GM19324 (cell line): ENCODE data around the gene MMP21.
A peak's percentile ranks its signal among the peaks of the same experiment; 100 is the strongest.

Experiments used
- ATAC-seq: cut with Tn5 transposase; IDR thresholded peaks from one replicate; pipeline ENCODE4 v1.9.1; 2021; ENCODE audit warnings: mild to moderate bottlenecking, moderate library complexity; ENCODE audit not compliant: unreplicated experiment, low FRiP score

MMP21 gene

DNA sequence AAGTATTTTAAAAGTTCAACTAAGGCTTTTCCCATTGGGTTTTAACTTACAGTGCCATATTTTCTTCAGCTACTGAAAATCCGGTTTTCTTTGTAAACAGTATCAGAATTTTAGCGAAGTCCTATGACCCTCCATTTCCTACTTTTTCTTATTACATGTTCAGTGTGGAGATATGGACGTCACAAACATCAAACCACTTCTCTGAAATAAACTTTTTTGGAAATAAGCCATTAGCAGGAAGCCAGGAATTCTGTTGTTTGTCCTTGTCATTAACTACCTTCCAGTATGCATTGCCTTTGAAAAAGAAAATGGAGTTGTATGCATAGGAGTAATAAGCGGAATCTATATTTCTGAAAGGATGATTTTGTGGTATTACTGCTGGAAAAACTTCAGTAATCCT lies 9.1 kb downstream of the MMP21 start:
- no peak for ATAC-seq

GRCh38 chr10:125765835-125766234 lies 9.8 kb downstream of the MMP21 start:
- ATAC-seq, result no peak

GRCh38 chr10:125762692-125763648 lies 12.7 kb downstream of the MMP21 start:
- ATAC-seq, result no peak

GRCh38 chr10:125761961-125762360 lies 13.7 kb downstream of the MMP21 start:
- ATAC-seq, result no peak

DNA sequence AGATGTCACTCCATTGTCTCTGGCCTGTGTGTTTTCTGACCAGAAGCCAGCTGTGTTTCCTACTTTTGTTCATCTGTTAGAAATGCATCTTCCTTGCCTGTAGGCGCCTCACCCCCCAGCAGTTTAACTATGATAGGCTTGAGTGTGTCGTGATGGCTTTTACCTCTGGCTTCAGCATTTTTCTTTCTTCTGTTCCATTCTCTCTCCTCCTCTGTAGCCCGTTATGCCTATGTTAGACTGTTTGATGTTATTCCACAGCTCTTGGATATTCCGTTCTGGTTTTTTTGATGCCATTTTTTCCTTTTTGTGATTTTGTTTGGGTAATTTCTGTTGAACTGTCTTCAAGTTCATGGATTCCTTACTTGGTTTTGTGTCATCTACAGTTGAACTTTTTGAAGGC lies 17.9 kb downstream of the MMP21 start:
- no peak for ATAC-seq

DNA sequence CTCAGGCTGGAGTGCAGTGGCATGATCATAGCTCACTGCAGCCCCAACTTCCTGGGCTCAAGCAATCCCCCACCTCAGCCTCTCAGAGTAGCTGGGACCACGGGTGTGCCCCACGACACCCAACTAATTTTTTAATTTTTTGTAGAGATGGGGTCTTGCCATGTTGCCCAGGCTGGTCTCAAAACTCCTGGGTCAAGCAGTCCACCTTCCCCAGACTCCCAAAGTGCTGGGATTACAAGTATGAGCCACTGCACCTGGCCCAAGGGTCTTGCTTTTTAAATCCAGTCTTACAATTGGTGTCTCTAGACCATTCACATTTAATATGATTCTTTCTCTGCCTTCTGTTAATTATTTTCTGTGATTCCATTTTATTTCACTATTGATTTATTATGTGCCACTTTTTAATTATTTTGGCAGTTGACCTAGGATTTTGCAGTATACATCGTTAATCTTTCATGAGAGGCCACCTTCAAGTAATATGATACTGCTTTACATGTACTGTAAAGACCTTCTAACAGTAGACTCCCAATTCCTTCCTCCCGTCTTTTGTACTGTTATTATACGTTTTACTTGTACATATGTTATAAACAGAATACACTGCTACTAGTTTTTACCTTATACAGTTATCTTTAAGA lies 18.7 kb downstream of the MMP21 start:
- ATAC-seq, result no peak

DNA sequence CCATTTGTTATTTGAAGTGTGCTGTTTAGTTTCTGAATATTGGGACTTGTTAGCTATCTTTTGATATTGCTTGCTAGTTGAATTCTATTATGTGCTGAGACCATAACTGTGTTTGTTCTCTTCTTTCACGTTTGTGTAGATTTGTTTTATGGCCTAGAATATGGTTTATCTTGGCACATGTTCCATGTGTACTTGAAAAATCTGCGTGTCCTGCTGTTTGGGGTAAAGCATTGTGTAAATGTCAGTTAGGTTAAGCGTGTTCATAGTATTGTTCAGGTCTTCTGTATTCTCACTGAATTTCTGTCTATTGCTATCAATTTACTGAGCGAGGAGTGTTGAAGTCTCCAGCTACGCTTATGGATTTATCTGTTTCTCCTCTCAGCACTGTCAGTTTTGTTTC lies 19.4 kb downstream of the MMP21 start:
- ATAC-seq, result no peak

- ATAC-seq, result no peak
Measured at GRCh38 chr10:125747417-125747816, 28.2 kb downstream of the MMP21 start.

GRCh38 chr10:125744909-125745308 lies 30.7 kb downstream of the MMP21 start:
- no peak for ATAC-seq

- ATAC-seq, result no peak
Measured at GRCh38 chr10:125742465-125742864, 33.2 kb downstream of the MMP21 start.

DNA sequence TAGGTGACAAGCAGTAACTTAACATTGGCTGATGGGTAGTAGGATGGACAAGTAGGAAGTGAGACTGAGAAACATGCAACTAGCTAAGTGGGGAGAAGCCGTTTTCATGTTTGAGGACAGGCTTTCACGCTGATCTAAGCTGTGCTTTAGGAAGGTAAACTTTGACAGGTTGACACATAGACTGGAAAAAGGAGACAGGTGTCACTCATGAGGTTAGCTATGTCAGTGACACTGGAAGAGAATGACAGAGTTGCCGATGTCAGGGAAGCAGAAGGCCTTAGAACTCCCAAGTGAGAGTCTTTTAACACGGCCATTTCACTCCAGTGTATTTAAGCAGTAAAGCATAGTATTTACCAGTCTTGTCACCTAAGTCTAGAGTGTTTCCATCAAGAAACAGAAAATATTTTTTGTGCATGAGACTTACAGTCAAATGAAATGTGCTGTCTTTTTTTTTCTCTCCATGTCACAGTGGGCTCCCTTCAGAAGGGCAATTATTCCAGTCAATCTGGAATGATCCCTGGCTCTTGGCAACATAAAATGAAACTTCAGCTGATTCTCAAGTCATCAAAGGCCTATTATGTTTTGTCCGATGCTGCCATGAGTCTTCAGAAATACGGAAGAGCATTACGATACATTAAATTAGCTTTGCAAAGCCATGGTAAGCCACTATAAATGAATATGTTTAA lies 35.5 kb downstream of the MMP21 start:
- no peak for ATAC-seq

- ATAC-seq, result no peak
Measured at GRCh38 chr10:125738206-125738605, 37.4 kb downstream of the MMP21 start.

DNA sequence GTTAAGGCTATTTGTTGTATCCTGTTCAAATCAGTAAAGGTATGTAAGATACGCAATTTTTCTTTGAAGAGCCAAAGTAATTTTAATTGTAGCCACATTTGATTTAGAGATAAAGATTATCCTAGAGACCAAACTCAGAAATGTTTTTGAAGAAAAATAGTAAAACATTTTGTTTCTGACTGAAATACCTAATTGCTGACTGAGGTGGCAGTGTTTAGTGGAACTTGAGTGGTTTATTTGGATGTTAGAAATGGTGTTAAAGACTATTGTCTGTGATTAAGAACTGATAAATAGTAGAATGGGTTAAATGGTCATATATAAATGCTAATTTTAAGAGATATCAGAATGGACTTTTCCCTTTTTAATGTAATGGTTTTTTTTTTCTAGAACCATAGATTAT lies 40.8 kb downstream of the MMP21 start:
- ATAC-seq, result no peak

- no peak for ATAC-seq
Measured at GRCh38 chr10:125734148-125734547, 41.5 kb downstream of the MMP21 start.

DNA sequence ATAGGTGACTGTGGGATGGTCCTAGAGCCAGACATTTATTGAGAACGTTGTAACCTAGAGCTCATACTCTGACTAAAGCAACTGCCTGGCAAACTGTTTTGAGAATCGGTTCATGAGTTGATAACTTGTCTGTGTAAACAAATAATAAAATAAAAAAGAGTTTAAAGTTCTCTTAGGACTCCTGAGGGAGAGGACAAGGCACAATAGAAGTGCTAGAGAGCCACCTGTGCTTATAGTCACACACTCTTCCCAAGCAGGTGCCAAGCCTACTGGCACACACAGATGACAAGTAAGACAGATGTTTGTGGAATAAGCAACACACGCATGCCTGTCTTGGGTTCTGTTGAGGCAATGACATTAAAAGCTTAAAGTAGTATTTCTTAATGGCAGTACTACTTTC lies 48.2 kb downstream of the MMP21 start:
- ATAC-seq, result no peak

DNA sequence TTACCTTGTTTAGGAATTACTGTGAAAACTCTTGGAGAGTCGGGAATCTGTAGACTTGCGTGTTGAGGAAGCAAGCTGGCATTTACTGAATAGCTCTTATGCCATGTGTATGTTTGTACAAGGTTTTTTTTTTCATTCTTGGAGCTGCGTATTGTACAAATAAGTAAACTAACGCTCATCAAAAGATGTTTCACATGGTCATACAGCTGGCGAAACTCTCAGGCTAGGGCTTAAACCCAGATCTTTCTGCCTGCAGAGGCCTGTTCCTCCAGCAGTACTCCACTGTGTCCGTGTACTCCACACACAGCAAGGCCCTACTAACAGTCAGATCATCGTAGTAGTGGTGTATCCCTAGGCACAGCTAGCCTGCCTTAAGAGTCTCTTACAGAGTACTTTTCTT lies 48.7 kb downstream of the MMP21 start:
- ATAC-seq, result no peak

- no peak for ATAC-seq
Measured at GRCh38 chr10:125722811-125723210, 52.8 kb downstream of the MMP21 start.

GRCh38 chr10:125721035-125721434 lies 54.6 kb downstream of the MMP21 start:
- peak; percentile 58 for ATAC-seq

GRCh38 chr10:125720002-125720382 lies 55.6 kb downstream of the MMP21 start:
- ATAC-seq, result no peak

DNA sequence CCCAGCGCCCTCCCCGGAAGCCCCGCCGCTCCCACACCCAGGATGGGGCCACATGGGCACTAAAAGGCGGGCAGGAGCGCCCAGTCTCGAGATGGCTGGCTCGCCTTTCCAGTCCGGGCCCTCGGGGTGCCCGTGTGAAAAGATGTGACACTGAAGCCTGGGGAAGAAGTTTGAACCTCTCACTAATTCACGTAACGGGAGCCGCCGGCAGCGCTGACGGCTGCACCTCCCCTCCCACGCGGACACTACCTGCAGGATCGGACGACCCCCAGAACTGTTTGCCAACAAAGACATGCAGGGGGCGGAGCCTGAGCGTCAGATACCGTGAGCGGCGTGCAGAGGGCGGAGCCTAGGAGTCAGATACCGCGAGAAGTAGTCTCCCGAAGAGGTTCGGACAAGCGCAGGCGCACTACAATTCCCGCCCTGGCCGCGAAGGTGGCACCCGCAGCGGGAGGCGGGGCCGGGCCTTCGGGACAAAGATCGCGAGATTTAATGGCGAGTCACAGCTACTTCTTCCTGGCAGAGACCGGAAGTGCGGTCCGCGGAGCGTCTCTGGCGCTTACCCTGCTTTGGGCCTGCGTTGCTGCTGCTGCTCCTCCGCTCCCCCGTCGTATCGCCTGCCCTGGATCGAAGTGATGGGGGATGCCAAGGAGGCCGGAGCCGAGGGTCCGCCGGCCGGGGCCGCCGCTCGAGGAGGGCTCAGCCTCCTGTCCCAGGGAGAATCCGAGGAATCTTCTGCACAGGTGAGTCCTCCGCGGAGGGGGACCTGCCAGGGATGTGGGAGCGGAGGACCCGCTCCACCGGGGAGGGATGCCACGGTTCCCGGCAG lies 56.2 kb downstream of the MMP21 start, which contains the start of gene EDRF1:
Gene EDRF1, plus strand, starts transcription at position 537 of the 829 bp plus-strand sequence. Its CDS starts 99 bp downstream, at position 636.
- ATAC-seq, result peak; percentile 95
